Measurements from ENCODE around the gene TRIP6.

TRIP6 gene

GRCh38 chr7:100867040-100867775 lies at the start of gene TRIP6:
Gene TRIP6 (plus strand): TSS chr7:100867387. CDS start chr7:100867498, 111 bp downstream.
- peak in 50 of 51 donors; percentile 12 to 92 (median 71) for DNase-seq

- DNase-seq = no peak
Measured at GRCh38 chr7:100818366-100818765, 48.8 kb upstream of the TRIP6 start.

- DNase-seq = no peak
Measured at GRCh38 chr7:100818825-100819224, 48.4 kb upstream of the TRIP6 start.

- DNase-seq = no peak
Measured at GRCh38 chr7:100819586-100819985, 47.6 kb upstream of the TRIP6 start.

GRCh38 chr7:100822236-100823139 lies 44.7 kb upstream of the TRIP6 start:
- no peak for DNase-seq

GRCh38 chr7:100823140-100823525 lies 44.1 kb upstream of the TRIP6 start:
- no peak for DNase-seq

- no peak for DNase-seq
Measured at GRCh38 chr7:100823534-100823933, 43.7 kb upstream of the TRIP6 start.

GRCh38 chr7:100824499-100825214 lies 42.5 kb upstream of the TRIP6 start:
- no peak for DNase-seq

GRCh38 chr7:100825215-100825671 lies 41.9 kb upstream of the TRIP6 start:
- no peak for DNase-seq

GRCh38 chr7:100825751-100826513 lies 41.3 kb upstream of the TRIP6 start:
- no peak for DNase-seq

- DNase-seq = no peak
Measured at GRCh38 chr7:100826514-100827329, 40.5 kb upstream of the TRIP6 start.

GRCh38 chr7:100827330-100828226 lies 39.6 kb upstream of the TRIP6 start, which contains the start of gene EPHB4:
Gene EPHB4 (minus strand): TSS chr7:100827523. CDS start chr7:100827030, 493 bp downstream.
- peak in 22 of 51 donors; percentile 3 to 40 (median 18) for DNase-seq

- no peak for DNase-seq
Measured at GRCh38 chr7:100829150-100829716, 38.0 kb upstream of the TRIP6 start.

- DNase-seq = no peak
Measured at GRCh38 chr7:100830396-100830795, 36.8 kb upstream of the TRIP6 start.

- DNase-seq = no peak
Measured at GRCh38 chr7:100832281-100832633, 34.9 kb upstream of the TRIP6 start.

GRCh38 chr7:100835903-100836811 lies 31.0 kb upstream of the TRIP6 start:
- peak in 1 of 51 donors; percentile 1 for DNase-seq

- no peak for DNase-seq
Measured at GRCh38 chr7:100836812-100837098, 30.4 kb upstream of the TRIP6 start.

All from hypothalamus (tissue), 51 donors.